Fibroblast of upper back skin (primary cell): ENCODE measurements around the gene HCN4.

ENCODE experiments used
- DNase-seq: peaks from one replicate; pipeline ENCODE4 v3.0.0-alpha.2; 2013

The HCN4 gene

GRCh38 chr15:73378089-73378488 is 9.3 kb upstream of the HCN4 start:
- DNase-seq, result no peak

- DNase-seq, result no peak
Observed at GRCh38 chr15:73375755-73376305, 7.1 kb upstream of the HCN4 start.

- no peak for DNase-seq
Observed at GRCh38 chr15:73375012-73375411, 6.3 kb upstream of the HCN4 start.

- DNase-seq, result no peak
Observed at GRCh38 chr15:73374604-73375003, 5.8 kb upstream of the HCN4 start.

- DNase-seq, result no peak
Observed at GRCh38 chr15:73373221-73373620, 4.5 kb upstream of the HCN4 start.

GRCh38 chr15:73371812-73372211 is 3.1 kb upstream of the HCN4 start:
- DNase-seq, result no peak

GRCh38 chr15:73370151-73370550 is 1.4 kb upstream of the HCN4 start:
- no peak for DNase-seq

GRCh38 chr15:73369154-73369694 is 466 bp upstream of the HCN4 start:
- DNase-seq, result no peak

GRCh38 chr15:73367624-73368300 is 996 bp downstream of the HCN4 start:
- DNase-seq, result no peak

- no peak for DNase-seq
Observed at GRCh38 chr15:73366766-73367623, 1.8 kb downstream of the HCN4 start.

GRCh38 chr15:73364070-73364469 is 4.7 kb downstream of the HCN4 start:
- DNase-seq, result no peak

GRCh38 chr15:73362900-73363299 is 5.9 kb downstream of the HCN4 start:
- no peak for DNase-seq

GRCh38 chr15:73361337-73361736 is 7.4 kb downstream of the HCN4 start:
- no peak for DNase-seq

GRCh38 chr15:73359651-73360050 is 9.1 kb downstream of the HCN4 start:
- no peak for DNase-seq

GRCh38 chr15:73357999-73358665 is 10.6 kb downstream of the HCN4 start:
- no peak for DNase-seq

GRCh38 chr15:73355612-73356265 is 13.0 kb downstream of the HCN4 start:
- DNase-seq, result no peak

- no peak for DNase-seq
Observed at GRCh38 chr15:73354241-73354640, 14.5 kb downstream of the HCN4 start.

- DNase-seq, result no peak
Observed at GRCh38 chr15:73353734-73354133, 15.0 kb downstream of the HCN4 start.

GRCh38 chr15:73352082-73352481 is 16.7 kb downstream of the HCN4 start:
- no peak for DNase-seq

GRCh38 chr15:73349191-73349590 is 19.6 kb downstream of the HCN4 start:
- no peak for DNase-seq

GRCh38 chr15:73346735-73347312 is 21.9 kb downstream of the HCN4 start:
- DNase-seq, result peak; percentile 46

GRCh38 chr15:73345658-73346057 is 23.1 kb downstream of the HCN4 start:
- no peak for DNase-seq
